ENCODE data around the gene MAP3K21.

DNA sequence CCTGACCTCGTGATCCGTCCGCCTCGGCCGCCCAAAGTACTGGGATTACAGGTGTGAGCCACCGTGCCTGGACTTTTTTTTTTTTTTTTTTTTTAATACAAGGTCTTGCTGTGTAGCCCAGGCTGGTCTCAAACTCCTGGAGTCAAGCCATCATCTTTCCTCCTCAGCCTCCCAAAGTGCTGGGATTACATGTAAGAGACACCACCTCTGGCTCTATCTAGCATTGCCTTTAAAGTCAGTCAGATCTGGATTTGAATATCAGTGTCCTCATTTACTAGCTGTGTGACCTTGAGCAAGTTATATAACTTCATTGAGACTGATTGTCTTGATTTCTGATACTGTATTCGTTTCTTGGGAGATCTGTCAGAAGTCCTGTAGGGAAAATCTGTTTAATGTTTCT lies 6.6 kb downstream of the MAP3K21 start:
- TF ChIP-seq TAF1 (IDR thresholded peaks at IDR 0.05; ENCODE audit: low read depth, low read length) (no peak), CTCF (IDR thresholded peaks at IDR 0.05; ENCODE audit: control extremely low read depth in 1 of 3, insufficient read depth in 1 of 3, low read depth in 1 of 3, low read length in 3 of 3) (no peak), EGR1 (IDR thresholded peaks at IDR 0.05; ENCODE audit: borderline replicate concordance, low read depth, low read length) (no peak), TEAD4 (IDR thresholded peaks at IDR 0.05; ENCODE audit: low read depth, low read length) (no peak), ZNF274 (IDR thresholded peaks at IDR 0.05; ENCODE audit: borderline replicate concordance, extremely low read depth, low read length) (no peak), POLR2A (IDR thresholded peaks at IDR 0.05; ENCODE audit: control extremely low read depth in 1 of 2, low read depth in 2 of 2, low read length in 2 of 2) (no peak), SIX5 (IDR thresholded peaks at IDR 0.05; ENCODE audit: low read depth, low read length) (no peak), RAD21 (IDR thresholded peaks at IDR 0.05 in 1 of 2, conservative IDR thresholded peaks at IDR 0.05 in 1 of 2; ENCODE audit: low read depth in 2 of 2, low read length in 2 of 2) (no peak), TCF12 (IDR thresholded peaks at IDR 0.05; ENCODE audit: low read depth, low read length) (no peak), TBP (IDR thresholded peaks at IDR 0.05; ENCODE audit: low read depth, low read length) (no peak), EZH2 (IDR thresholded peaks at IDR 0.05; ENCODE audit: low read depth, low read length, severe bottlenecking) (no peak)

Measured in H1 (cell line).